ENCODE results near the gene TCEAL3. TPM values are rescaled to one million over a fixed set of nuclear protein-coding genes. Genes with fewer than 3 reads are reported as not detected.
A peak's percentile ranks its signal among the peaks of the same experiment; 100 is the strongest.
"Not testable (repeated sequence)": the region's sequence is repeated elsewhere in the genome, so short reads cannot be mapped to it uniquely, and the experiment has no call there.

TCEAL3 gene
- polyA plus RNA-seq, 1 of the 3 experiments (the other 2 are of a cell fraction), result 26.7 TPM

- H3K9ac ChIP-seq; H3K9me3 ChIP-seq; H3K36me3 ChIP-seq (replicated peaks in 1 of 2; ENCODE audit: control insufficient read depth in 1 of 2, insufficient read depth in 2 of 2, low read length in 1 of 2); H3K4me1 ChIP-seq (ENCODE audit: control insufficient read depth in 1 of 2, insufficient read depth in 2 of 2, low read depth in 1 of 2, low read length in 1 of 2); H3F3A ChIP-seq (replicated peaks; ENCODE audit: insufficient read depth); H3K27me3 ChIP-seq (ENCODE audit: insufficient read depth); H4K20me1 ChIP-seq (ENCODE audit: insufficient read depth); H3K4me3 ChIP-seq (ENCODE audit: low read depth in 2 of 2, low read length in 1 of 2); H3K79me2 ChIP-seq (ENCODE audit: insufficient read depth); H3K9me2 ChIP-seq: not testable (repeated sequence)
- H3K4me2 ChIP-seq, result peak overlapping the region; percentile 46
- WGBS (ENCODE audit: low lambda C conversion rate), result 21% methylated on average over 5 of the region's 6 CpGs
- POLR2A ChIA-PET, result interaction anchor here (1.4 kb wide), 1 partner anchor 8 kb away, joined by 7 read pairs; no protein-coding TSS in a partner anchor
- TF ChIP-seq MXI1 (IDR thresholded peaks at IDR 0.05; ENCODE audit: low read depth, low read length), result peak; percentile 41; the same call in 1 of the 2 replicates
- H3K27ac ChIP-seq (ENCODE audit: low read depth in 2 of 2, low read length in 1 of 2), result peak overlapping the region in 1 of 2 experiments; percentile 67; a peak in 3 of 4 replicates
- peak; percentile 39 for DNase-seq
- CTCF ChIA-PET, result interaction anchor here (1.3 to 1.7 kb wide), 2 partner anchors 9 kb away, joined by 6 read pairs; no protein-coding TSS in a partner anchor
- peak overlapping the region; percentile 82; the same call in 1 of the 2 replicates for H2AFZ ChIP-seq (ENCODE audit: low read depth)
Measured at GRCh38 chrX:103638479-103639346, 30.9 kb downstream of the TCEAL3 start.

DNA sequence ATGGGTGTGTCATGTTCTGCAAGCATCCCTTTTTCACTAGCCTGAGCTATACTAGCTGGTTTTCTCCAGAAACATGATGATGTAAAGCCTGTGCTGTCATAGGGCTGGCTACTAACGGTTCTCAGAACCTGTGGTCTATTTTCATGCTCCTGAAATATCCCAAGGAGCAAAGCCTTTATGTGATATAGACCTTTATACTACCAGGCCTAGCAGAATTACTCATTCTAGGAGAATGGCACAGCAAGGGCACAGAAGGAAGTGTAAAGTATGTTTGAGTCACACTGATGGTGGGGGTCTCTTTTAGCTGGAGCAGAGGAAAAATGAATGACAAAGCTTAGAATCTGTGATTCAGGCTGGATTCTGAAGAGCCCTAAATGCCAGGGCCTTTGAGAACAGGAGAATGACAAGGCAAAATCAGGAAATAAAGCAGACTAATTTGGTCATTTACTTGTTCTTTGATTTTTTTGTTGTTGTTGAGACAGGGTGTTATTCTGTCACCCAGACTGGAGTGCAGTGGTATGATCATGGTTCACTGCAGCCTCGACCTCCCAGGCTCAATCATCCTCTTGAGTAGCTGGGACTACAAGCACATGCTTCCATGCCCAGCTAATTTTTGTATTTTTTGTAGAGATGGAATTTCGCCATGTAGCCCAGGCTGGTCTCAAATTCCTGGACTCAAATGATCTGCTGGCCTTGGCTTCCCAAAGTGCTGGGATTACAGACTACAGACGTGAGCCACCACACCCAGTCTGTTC lies 32.8 kb downstream of the TCEAL3 start:
- Histone ChIP-seq H3F3A (replicated peaks; ENCODE audit: insufficient read depth) (peaks cover 4% of the 10 kb centered on the region), H3K36me3 (replicated peaks in 1 of 2; ENCODE audit: control insufficient read depth in 1 of 2, insufficient read depth in 2 of 2, low read length in 1 of 2) (no peaks in the 10 kb centered on the region), H3K9me2 (no peaks in the 10 kb centered on the region), H3K9me3 (no peaks in the 10 kb centered on the region), H3K27me3 (ENCODE audit: insufficient read depth) (no peaks in the 10 kb centered on the region), H3K4me3 (ENCODE audit: low read depth in 2 of 2, low read length in 1 of 2) (no peak overlapping the region), H3K27ac (ENCODE audit: low read depth in 2 of 2, low read length in 1 of 2) (peak overlapping the region in 1 of 2 experiments; percentile 67; a peak in 2 of 4 replicates), H3K79me2 (ENCODE audit: insufficient read depth) (no peaks in the 10 kb centered on the region), H2AFZ (ENCODE audit: low read depth) (peak overlapping the region; percentile 5; the same call in 1 of the 2 replicates), H3K4me1 (ENCODE audit: control insufficient read depth in 1 of 2, insufficient read depth in 2 of 2, low read depth in 1 of 2, low read length in 1 of 2) (peaks cover 0 to 4% of the 10 kb centered on the region in 2 experiments; a peak in 2 of 4 replicates), H4K20me1 (ENCODE audit: insufficient read depth) (no peaks in the 10 kb centered on the region), H3K9ac (peak overlapping the region; percentile 32; the same call in 1 of the 2 replicates), H3K4me2 (no peak overlapping the region)
- no peak for DNase-seq
- ChIA-PET POLR2A (no interaction called here), CTCF (interaction anchor here (1.7 kb wide), 1 partner anchor 10 kb away, joined by 6 read pairs; no protein-coding TSS in a partner anchor)
- no peak for TF ChIP-seq MEF2A (IDR thresholded peaks at IDR 0.05; ENCODE audit: borderline replicate concordance, low read depth)
- peak; percentile 42; the same call in 1 of the 2 replicates for TF ChIP-seq FOSL2 (IDR thresholded peaks at IDR 0.05; ENCODE audit: borderline replicate concordance, low read depth)
- no peak for TF ChIP-seq RAD21 (IDR thresholded peaks at IDR 0.05; ENCODE audit: low read length)
- peak; percentile 18; the same call in 1 of the 2 replicates for TF ChIP-seq JUND (IDR thresholded peaks at IDR 0.05)
- no peak for TF ChIP-seq TCF12 (IDR thresholded peaks at IDR 0.05)
- no peak for TF ChIP-seq RCOR1 (IDR thresholded peaks at IDR 0.05; ENCODE audit: low read length)
- no peak for TF ChIP-seq RFX5 (IDR thresholded peaks at IDR 0.05; ENCODE audit: low read length)
- no peak for TF ChIP-seq FOXM1 (IDR thresholded peaks at IDR 0.05; ENCODE audit: low read depth)
- no peak for TF ChIP-seq GATA2 (CRISPR knock-in tag; IDR thresholded peaks at IDR 0.05)
- TF ChIP-seq, protein P1, sequence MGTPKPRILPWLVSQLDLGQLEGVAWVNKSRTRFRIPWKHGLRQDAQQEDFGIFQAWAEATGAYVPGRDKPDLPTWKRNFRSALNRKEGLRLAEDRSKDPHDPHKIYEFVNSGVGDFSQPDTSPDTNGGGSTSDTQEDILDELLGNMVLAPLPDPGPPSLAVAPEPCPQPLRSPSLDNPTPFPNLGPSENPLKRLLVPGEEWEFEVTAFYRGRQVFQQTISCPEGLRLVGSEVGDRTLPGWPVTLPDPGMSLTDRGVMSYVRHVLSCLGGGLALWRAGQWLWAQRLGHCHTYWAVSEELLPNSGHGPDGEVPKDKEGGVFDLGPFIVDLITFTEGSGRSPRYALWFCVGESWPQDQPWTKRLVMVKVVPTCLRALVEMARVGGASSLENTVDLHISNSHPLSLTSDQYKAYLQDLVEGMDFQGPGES (IDR thresholded peaks at IDR 0.05; ENCODE audit: low read depth, low read length), result no peak
- 25% methylated on average over 4 of the region's 4 CpGs for WGBS (ENCODE audit: low lambda C conversion rate)
